ENCODE results near the gene AMPD1. TPM values are rescaled to one million over a fixed set of nuclear protein-coding genes. Genes with fewer than 3 reads are reported as not detected.

The AMPD1 gene
- total RNA-seq, 2 experiments from 2014 or later: not detected

- no peak overlapping the region for H3K4me3 ChIP-seq (ENCODE audit: low read length)
- H3K4me1 Mint-ChIP-seq (ENCODE audit: low read depth): peaks cover 21% of the 10 kb centered on the region
- DNase-seq (no peak), ATAC-seq (ENCODE audit: poor library complexity) (no peak)
- ChIA-PET CTCF (interaction anchor here (1.3 kb wide), 1 partner anchor 8 kb away, joined by 3 read pairs; no protein-coding TSS in a partner anchor), POLR2A (no interaction called here)
- H3K27me3 ChIP-seq (ENCODE audit: control insufficient read depth in 1 of 2, insufficient read depth in 2 of 2, low read length in 2 of 2): no peaks in the 10 kb centered on the region
- no peak overlapping the region for H3K27ac ChIP-seq (ENCODE audit: low read depth in 1 of 2, low read length in 2 of 2)
- peak overlapping the region; percentile 32 for H3K27ac Mint-ChIP-seq
- no peaks in the 10 kb centered on the region for H3K27me3 Mint-ChIP-seq
- intact Hi-C loops (cut with DNase I, micrococcal nuclease): loop anchor here (1.0 to 10.0 kb wide), 6 partner anchors 42 to 374 kb away; partner anchors contain the start of genes DENND2C (in 1 of the 2) and TRIM33 (in 1 of the 2)
- H3K9me3 ChIP-seq (ENCODE audit: control insufficient read depth in 1 of 2, insufficient read depth in 1 of 2, low read length in 2 of 2): no peaks in the 10 kb centered on the region
- peaks cover 16% of the 10 kb centered on the region for H3K4me1 ChIP-seq (ENCODE audit: insufficient read depth, low read length)
- peak overlapping the region; percentile 25 for H3K4me3 Mint-ChIP-seq
- peaks cover 66% of the 10 kb centered on the region for H3K36me3 ChIP-seq (ENCODE audit: insufficient read depth, low read length)
- peaks cover 89% of the 10 kb centered on the region for H3K36me3 Mint-ChIP-seq (ENCODE audit: low read depth)
- no peaks in the 10 kb centered on the region for H3K9me3 Mint-ChIP-seq
- TF ChIP-seq, protein P1, sequence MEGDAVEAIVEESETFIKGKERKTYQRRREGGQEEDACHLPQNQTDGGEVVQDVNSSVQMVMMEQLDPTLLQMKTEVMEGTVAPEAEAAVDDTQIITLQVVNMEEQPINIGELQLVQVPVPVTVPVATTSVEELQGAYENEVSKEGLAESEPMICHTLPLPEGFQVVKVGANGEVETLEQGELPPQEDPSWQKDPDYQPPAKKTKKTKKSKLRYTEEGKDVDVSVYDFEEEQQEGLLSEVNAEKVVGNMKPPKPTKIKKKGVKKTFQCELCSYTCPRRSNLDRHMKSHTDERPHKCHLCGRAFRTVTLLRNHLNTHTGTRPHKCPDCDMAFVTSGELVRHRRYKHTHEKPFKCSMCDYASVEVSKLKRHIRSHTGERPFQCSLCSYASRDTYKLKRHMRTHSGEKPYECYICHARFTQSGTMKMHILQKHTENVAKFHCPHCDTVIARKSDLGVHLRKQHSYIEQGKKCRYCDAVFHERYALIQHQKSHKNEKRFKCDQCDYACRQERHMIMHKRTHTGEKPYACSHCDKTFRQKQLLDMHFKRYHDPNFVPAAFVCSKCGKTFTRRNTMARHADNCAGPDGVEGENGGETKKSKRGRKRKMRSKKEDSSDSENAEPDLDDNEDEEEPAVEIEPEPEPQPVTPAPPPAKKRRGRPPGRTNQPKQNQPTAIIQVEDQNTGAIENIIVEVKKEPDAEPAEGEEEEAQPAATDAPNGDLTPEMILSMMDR (IDR thresholded peaks at IDR 0.05): no peak
Measured at GRCh38 chr1:114718661-114719423, 23.5 kb upstream of the AMPD1 start.

DNA sequence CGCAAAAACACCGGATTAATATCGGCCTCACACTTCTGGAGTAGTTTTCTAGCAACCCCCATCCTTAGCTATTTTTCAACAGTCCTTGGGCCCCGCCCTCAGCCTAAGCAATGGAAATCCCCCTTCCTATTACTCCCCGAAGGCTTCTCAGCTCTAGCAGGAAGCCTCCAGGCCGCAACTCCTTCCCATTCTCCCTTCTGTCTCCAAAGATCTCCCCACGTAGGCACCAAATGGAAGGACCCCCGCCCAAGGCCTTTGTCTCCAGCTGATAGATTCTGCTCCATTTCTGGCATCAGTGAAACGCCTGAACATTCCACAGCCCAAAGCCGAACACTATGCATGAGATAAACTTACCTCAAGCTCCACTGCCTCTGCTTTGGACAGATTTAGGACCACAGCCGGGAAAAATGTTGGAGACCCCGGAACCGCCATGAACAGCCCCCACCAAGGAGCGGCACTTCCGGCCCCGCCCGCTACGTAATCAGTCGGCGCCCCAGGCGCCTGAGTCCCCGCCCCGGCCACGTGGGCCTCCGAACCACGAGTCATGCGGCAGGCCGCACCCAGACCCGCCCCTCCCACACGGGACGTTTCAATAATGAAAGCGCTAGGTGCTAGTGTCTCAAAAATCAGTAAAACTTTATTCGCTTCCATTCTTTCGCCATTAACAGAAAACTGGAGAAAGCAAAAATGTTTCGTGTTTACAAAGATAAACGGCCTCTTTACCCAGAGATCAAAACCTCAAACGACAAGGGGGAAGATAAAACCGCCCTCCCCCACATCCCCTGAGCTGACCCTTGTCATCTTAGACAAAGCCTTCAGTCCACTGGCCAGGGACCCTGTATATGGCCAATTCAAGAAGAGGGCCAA is 21.2 kb upstream of the AMPD1 start, which contains the start of gene NRAS:
Gene NRAS (minus strand): TSS at position 468 of the 867 bp plus-strand sequence. CDS start 611 bp downstream, outside the sequence.
- H3K9me3 ChIP-seq (ENCODE audit: control insufficient read depth in 1 of 2, insufficient read depth in 1 of 2, low read length in 2 of 2): no peaks in the 10 kb centered on the region
- intact Hi-C loops (cut with DNase I, micrococcal nuclease): loop anchor here (1.0 to 10.0 kb wide), 9 partner anchors 40 to 372 kb away; partner anchors contain the start of genes BCAS2 (in 2 of the 2), CSDE1 (in 2 of the 2), DENND2C (in 1 of the 2) and SIKE1 (in 1 of the 2)
- H3K4me3 ChIP-seq (ENCODE audit: low read length): peak within 1 kb of the TSS; percentile 72
- ChIA-PET POLR2A (interaction anchor here (0.6 to 3.0 kb wide), 12 partner anchors 9 to 904 kb away, joined by 3 to 31 read pairs (median 5); partner anchors contain the start of genes BCAS2, CSDE1, DENND2C and RSBN1), CTCF (interaction anchor here (1.1 kb wide), 1 partner anchor 13 kb away, joined by 3 read pairs; no protein-coding TSS in a partner anchor)
- DNase-seq: peak; percentile 87 to 97 (median 94)
- no peaks in the 10 kb centered on the region for H3K27me3 Mint-ChIP-seq
- TF ChIP-seq, protein P1 (IDR thresholded peaks at IDR 0.05): no peak
- H3K27ac Mint-ChIP-seq: peak within 1 kb of the TSS; percentile 98
- peaks cover 90% of the 10 kb centered on the region for H3K36me3 Mint-ChIP-seq (ENCODE audit: low read depth)
- peak within 1 kb of the TSS; percentile 91 for H3K4me3 Mint-ChIP-seq
- no peaks in the 10 kb centered on the region for H3K9me3 Mint-ChIP-seq
- peaks cover 21% of the 10 kb centered on the region for H3K4me1 Mint-ChIP-seq (ENCODE audit: low read depth)
- peaks cover 16% of the 10 kb centered on the region for H3K4me1 ChIP-seq (ENCODE audit: insufficient read depth, low read length)
- no peaks in the 10 kb centered on the region for H3K27me3 ChIP-seq (ENCODE audit: control insufficient read depth in 1 of 2, insufficient read depth in 2 of 2, low read length in 2 of 2)
- ATAC-seq (ENCODE audit: poor library complexity): peak; percentile 96
- peak within 1 kb of the TSS; percentile 83 to 96 for H3K27ac ChIP-seq (ENCODE audit: low read depth in 1 of 2, low read length in 2 of 2)
- peaks cover 66% of the 10 kb centered on the region for H3K36me3 ChIP-seq (ENCODE audit: insufficient read depth, low read length)

DNA sequence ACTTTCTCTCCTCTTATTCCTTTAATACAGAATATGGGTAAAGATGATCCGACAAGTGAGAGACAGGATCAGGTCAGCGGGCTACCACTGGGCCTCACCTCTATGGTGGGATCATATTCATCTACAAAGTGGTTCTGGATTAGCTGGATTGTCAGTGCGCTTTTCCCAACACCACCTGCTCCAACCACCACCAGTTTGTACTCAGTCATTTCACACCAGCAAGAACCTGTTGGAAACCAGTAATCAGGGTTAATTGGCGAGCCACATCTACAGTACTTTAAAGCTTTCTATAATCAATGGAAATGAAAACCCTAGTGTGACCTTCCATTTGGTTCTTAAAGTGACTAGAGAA is 20.6 kb upstream of the AMPD1 start:
- Histone ChIP-seq H3K36me3 (ENCODE audit: insufficient read depth, low read length) (peaks cover 65% of the 10 kb centered on the region), H3K9me3 (ENCODE audit: control insufficient read depth in 1 of 2, insufficient read depth in 1 of 2, low read length in 2 of 2) (no peaks in the 10 kb centered on the region), H3K4me3 (ENCODE audit: low read length) (peak overlapping the region; percentile 72), H3K4me1 (ENCODE audit: insufficient read depth, low read length) (peaks cover 16% of the 10 kb centered on the region), H3K27ac (ENCODE audit: low read depth in 1 of 2, low read length in 2 of 2) (peak overlapping the region; percentile 83 to 96), H3K27me3 (ENCODE audit: control insufficient read depth in 1 of 2, insufficient read depth in 2 of 2, low read length in 2 of 2) (no peaks in the 10 kb centered on the region)
- DNase-seq (no peak), ATAC-seq (ENCODE audit: poor library complexity) (no peak)
- Mint-ChIP-seq H3K9me3 (no peaks in the 10 kb centered on the region), H3K27ac (peak overlapping the region; percentile 98), H3K27me3 (no peaks in the 10 kb centered on the region), H3K36me3 (ENCODE audit: low read depth) (peaks cover 90% of the 10 kb centered on the region), H3K4me3 (peak overlapping the region; percentile 91), H3K4me1 (ENCODE audit: low read depth) (peaks cover 21% of the 10 kb centered on the region)
- intact Hi-C loops (cut with DNase I, micrococcal nuclease): loop anchor here (1.0 to 10.0 kb wide), 9 partner anchors 41 to 371 kb away; partner anchors contain the start of genes BCAS2 (in 2 of the 2), CSDE1 (in 2 of the 2), DENND2C (in 1 of the 2) and SIKE1 (in 1 of the 2)
- CTCF ChIA-PET: interaction anchor here (1.1 kb wide), 1 partner anchor 12 kb away, joined by 3 read pairs; no protein-coding TSS in a partner anchor
- TF ChIP-seq, protein P1 (IDR thresholded peaks at IDR 0.05): no peak
- POLR2A ChIA-PET: interaction anchor here (0.6 to 3.0 kb wide), 11 partner anchors 9 to 904 kb away, joined by 3 to 31 read pairs (median 5); partner anchors contain the start of genes BCAS2, CSDE1, DENND2C and RSBN1
